ENCODE data around the gene FAU. TPM values are rescaled to one million over a fixed set of nuclear protein-coding genes. Genes with fewer than 3 reads are reported as not detected.
A peak's percentile ranks its signal among the peaks of the same experiment; 100 is the strongest.

FAU gene
- total RNA-seq (2021; ENCODE audit: unreplicated experiment) (1,073 TPM), Bru-seq, nascent RNA (percentile 98 among the genes with signal in this experiment), BruChase-seq, experiment 1, labeled RNA remaining after a 6-hour chase (percentile 99 among the genes with signal in this experiment), BruChase-seq, experiment 2, labeled RNA remaining after a 2-hour chase (percentile 99 among the genes with signal in this experiment)
- polyA plus RNA-seq (2012): 1,238 and 1,816 TPM in 2 replicates
- long read RNA-seq, transcript FAU-207 (5 exons, 847 nt): major isoform, 328 of 612 reads
- long read RNA-seq, transcript FAU-208 (1 exons, 1,484 nt): minor isoform, 193 of 612 reads
- long read RNA-seq, transcript FAU-209 (4 exons, 697 nt): minor isoform, 5 of 612 reads
- long read RNA-seq, partial matches to known transcripts: 82 of 612 reads
- long read RNA-seq, other reads (novel, unspliced or antisense): 3 of 612 reads

DNA sequence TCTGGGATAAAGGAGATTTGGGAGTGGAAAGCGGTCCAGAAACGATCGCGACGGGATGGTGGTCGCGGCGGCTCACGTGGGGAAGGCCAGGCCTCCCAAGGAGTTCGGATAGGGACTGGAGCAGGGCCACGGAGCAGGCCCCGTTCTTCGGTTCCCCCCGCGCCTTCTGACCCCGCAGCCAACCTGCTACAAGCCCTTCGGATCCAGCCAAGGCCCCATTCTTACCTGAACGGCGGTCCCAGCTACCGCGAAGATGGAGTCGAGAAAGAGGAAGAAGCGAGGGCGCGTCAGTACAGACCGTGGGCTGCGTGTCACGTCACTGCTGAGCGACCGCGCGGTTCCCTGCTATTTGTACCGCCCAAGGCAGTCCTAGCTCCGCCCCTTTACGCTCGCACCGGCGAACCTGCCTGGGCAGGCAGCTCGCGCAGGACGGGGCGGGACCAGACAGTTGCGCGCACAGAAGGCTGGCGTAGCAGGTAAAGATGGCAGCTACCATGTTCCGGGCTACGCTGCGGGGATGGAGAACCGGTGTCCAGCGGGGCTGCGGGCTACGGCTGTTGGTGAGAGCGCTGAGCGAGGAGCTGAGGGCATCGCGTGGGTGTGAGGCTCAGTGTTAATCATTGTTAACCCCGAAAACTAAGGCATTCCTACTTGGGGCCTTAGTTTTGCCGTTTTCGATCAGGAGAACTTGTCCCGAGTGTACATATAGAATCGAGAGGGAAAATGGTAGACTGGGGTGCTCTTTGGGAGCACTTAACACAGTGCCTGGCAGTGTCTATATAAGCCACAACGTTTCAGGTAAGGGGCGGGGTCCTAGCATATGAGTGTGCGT lies at the start of gene FAU, which contains the start of gene MRPL49:
Gene FAU, minus strand, starts transcription at position 270 of the 832 bp plus-strand sequence. CDS start 321 bp downstream, outside the sequence.
Gene MRPL49, plus strand, starts transcription at position 457 of the 832 bp plus-strand sequence. Its CDS starts 26 bp downstream, at position 483.
- peak within 1 kb of the TSS; percentile 93 for H3K9ac ChIP-seq (ENCODE audit: low read length)
- peak within 1 kb of the TSS; percentile 94 for H3K27ac ChIP-seq (ENCODE audit: low read depth, low read length)
- peaks cover 25 to 61% of the 10 kb centered on the region in 2 experiments for H3K36me3 ChIP-seq (ENCODE audit: control insufficient read depth in 1 of 2, insufficient read depth in 2 of 2, low read length in 2 of 2)
- intact Hi-C loops (cut with micrococcal nuclease): loop anchor here (1.0 kb wide), 1 partner anchor 11 kb away; no protein-coding TSS in a partner anchor
- DNase-seq (ENCODE audit: low read depth, low spot score): peak; percentile 93
- ChIA-PET CTCF (interaction anchor here (0.8 to 2.0 kb wide), 9 partner anchors 9 to 278 kb away, joined by 3 to 6 read pairs (median 4); partner anchors contain the start of genes CAPN1, CDC42BPG and TM7SF2), RAD21 (ENCODE audit: low non-redundant PET in 1 of 2, low total read pairs in 2 of 2, uncharacterized antibody in 2 of 2, unreplicated experiment in 2 of 2) (interaction anchor here (0.6 to 1.1 kb wide), 7 partner anchors 11 to 318 kb away, joined by 3 to 5 read pairs (median 5); partner anchors contain the start of genes CAPN1 (in 1 of the 2) and TM7SF2 (in 1 of the 2)), POLR2A (interaction anchor here (0.7 to 2.9 kb wide), 14 partner anchors 9 to 494 kb away, joined by 3 to 52 read pairs (median 4); partner anchors contain the start of genes CAPN1, SNX15, SPDYC and SYVN1)
- peaks cover 66% of the 10 kb centered on the region for H3K79me2 ChIP-seq (ENCODE audit: insufficient read depth, low read length)
- no peaks in the 10 kb centered on the region for H3K9me2 ChIP-seq (ENCODE audit: insufficient read depth)
- H3K9me3 ChIP-seq (ENCODE audit: control insufficient read depth in 1 of 2, insufficient read depth in 1 of 2, low read depth in 1 of 2, low read length in 2 of 2): no peaks in the 10 kb centered on the region
- TF ChIP-seq RAD21 (IDR thresholded peaks at IDR 0.05; ENCODE audit: low read depth): no peak
- peak; percentile 96 for TF ChIP-seq POLR2AphosphoS5 (IDR thresholded peaks at IDR 0.05; ENCODE audit: low read depth, low read length)
- peak; percentile 84 for TF ChIP-seq ZFX (IDR thresholded peaks at IDR 0.05)
- TF ChIP-seq, protein P1, sequence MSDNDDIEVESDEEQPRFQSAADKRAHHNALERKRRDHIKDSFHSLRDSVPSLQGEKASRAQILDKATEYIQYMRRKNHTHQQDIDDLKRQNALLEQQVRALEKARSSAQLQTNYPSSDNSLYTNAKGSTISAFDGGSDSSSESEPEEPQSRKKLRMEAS (IDR thresholded peaks at IDR 0.05): no peak
- peak; percentile 46 for TF ChIP-seq TCF7L2 (IDR thresholded peaks at IDR 0.05; ENCODE audit: borderline replicate concordance, extremely low read depth, insufficient read depth, insufficient read length)
- TF ChIP-seq POLR2A (IDR thresholded peaks at IDR 0.05; ENCODE audit: borderline replicate concordance, extremely low read depth, insufficient read depth, insufficient read length): peak; percentile 77
- peak; percentile 94 for TF ChIP-seq YY1 (IDR thresholded peaks at IDR 0.05; ENCODE audit: extremely low read depth, insufficient replicate concordance, low read depth, low read length)
- TF ChIP-seq, protein P2, sequence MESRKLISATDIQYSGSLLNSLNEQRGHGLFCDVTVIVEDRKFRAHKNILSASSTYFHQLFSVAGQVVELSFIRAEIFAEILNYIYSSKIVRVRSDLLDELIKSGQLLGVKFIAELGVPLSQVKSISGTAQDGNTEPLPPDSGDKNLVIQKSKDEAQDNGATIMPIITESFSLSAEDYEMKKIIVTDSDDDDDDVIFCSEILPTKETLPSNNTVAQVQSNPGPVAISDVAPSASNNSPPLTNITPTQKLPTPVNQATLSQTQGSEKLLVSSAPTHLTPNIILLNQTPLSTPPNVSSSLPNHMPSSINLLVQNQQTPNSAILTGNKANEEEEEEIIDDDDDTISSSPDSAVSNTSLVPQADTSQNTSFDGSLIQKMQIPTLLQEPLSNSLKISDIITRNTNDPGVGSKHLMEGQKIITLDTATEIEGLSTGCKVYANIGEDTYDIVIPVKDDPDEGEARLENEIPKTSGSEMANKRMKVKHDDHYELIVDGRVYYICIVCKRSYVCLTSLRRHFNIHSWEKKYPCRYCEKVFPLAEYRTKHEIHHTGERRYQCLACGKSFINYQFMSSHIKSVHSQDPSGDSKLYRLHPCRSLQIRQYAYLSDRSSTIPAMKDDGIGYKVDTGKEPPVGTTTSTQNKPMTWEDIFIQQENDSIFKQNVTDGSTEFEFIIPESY (IDR thresholded peaks at IDR 0.05; ENCODE audit: extremely low read depth, insufficient replicate concordance, low read length): peak; percentile 6
- peak; percentile 81 for ATAC-seq
- peak within 1 kb of the TSS; percentile 91 for H3K4me2 ChIP-seq (ENCODE audit: low read length)
- no peak within 1 kb of the TSS for H2AFZ ChIP-seq (ENCODE audit: low read depth, low read length, poor library complexity, severe bottlenecking)
- peaks cover 9 to 20% of the 10 kb centered on the region in 2 experiments; a peak in 3 of 4 replicates for H3K4me1 ChIP-seq (ENCODE audit: control insufficient read depth in 1 of 2, insufficient read depth in 2 of 2, low read length in 2 of 2)
- no peaks in the 10 kb centered on the region; the same call in 1 of the 2 replicates for H4K20me1 ChIP-seq (ENCODE audit: insufficient read depth)
- H3K4me3 ChIP-seq (replicated peaks in 1 of 2; ENCODE audit: low read depth in 1 of 2, low read length in 2 of 2): peak within 1 kb of the TSS; percentile 72 to 91
- no peaks in the 10 kb centered on the region for H3K27me3 ChIP-seq (ENCODE audit: insufficient read depth, low read length)
- BruUV-seq (replicated peaks): TSS peak; percentile 78

Data from HCT116 (cell line).